GM12878 (cell line): ENCODE measurements around the gene AFG1L. TPM values are rescaled to one million over a fixed set of nuclear protein-coding genes. Genes with fewer than 3 reads are reported as not detected.

Source experiments
- ATAC-seq: fragments of 200-7000 bp; cut with Tn5 transposase; 3 replicates; pipeline ENCODE4 v1.9.1; 2020; ENCODE audit warnings: mild to moderate bottlenecking, moderate library complexity
- BruUV-seq: library from RNA; stranded (reverse); fragments of 400-500 nt; replicated peaks from 2 replicates; lab custom pipeline; 2021; lab: Mats Ljungman, UMichigan
- CTCF ChIA-PET: fragments of 300-600 bp; sonication (Branson Sonifier 250); formaldehyde crosslinking; extraction: SDS; loops from one replicate; lab custom pipeline; 2021; ENCODE audit warnings: inconsistent platforms; lab: Yijun Ruan, JAX
- POLR2A ChIA-PET: fragments of 350-600 bp; formaldehyde crosslinking; extraction: SDS; loops from one replicate; lab custom pipeline; 2021; ENCODE audit warnings: inconsistent platforms; lab: Charles Lee
- RAD21 ChIA-PET: fragments of 300-600 bp; sonication (Branson Sonifier 250); formaldehyde crosslinking; loops from one replicate; lab custom pipeline; 2023; ENCODE audit warnings: antibody characterized with exemption; ENCODE audit not compliant: unreplicated experiment; lab: Charles Lee
- SMC1A ChIA-PET: fragments of 300-600 bp; sonication (Branson Sonifier 250); formaldehyde crosslinking; loops from one replicate; lab custom pipeline; 2023; ENCODE audit not compliant: unreplicated experiment, uncharacterized antibody; lab: Charles Lee
- DNase-seq: peaks from one replicate; pipeline ENCODE4 v3.0.0-alpha.2; 2011; ENCODE audit warnings: low read depth, low spot score
- FAIRE-seq: peaks from 3 replicates; lab custom pipeline; 2011; peaks lifted over from hg19 to GRCh38; lab: Jason Lieb, UNC
- H2AFZ ChIP-seq: 2 replicates; pipeline ENCODE4 v1.6.0; 2011; ENCODE audit warnings: low read depth, low read length, control low read depth; ENCODE audit not compliant: control insufficient read depth
- H3K27ac ChIP-seq: 2 replicates; pipeline ENCODE4 v1.5.1; 2011; ENCODE audit warnings: control low read depth; ENCODE audit not compliant: control insufficient read depth, insufficient read depth
- H3K27me3 ChIP-seq, 2 experiments: replicated peaks in 1 of 2; 2 replicates each; pipeline versions ENCODE4 v1.6.0 to v1.6.1; 2011; ENCODE audit warnings: low read length in 1 of 2; ENCODE audit not compliant: control insufficient read depth in 2 of 2, insufficient read depth in 2 of 2
- H3K36me3 ChIP-seq, 2 experiments: 2 replicates each; pipeline ENCODE4 v1.5.1; 2011; ENCODE audit warnings: low read length in 1 of 2; ENCODE audit not compliant: control insufficient read depth in 2 of 2, insufficient read depth in 2 of 2
- H3K4me1 ChIP-seq: 2 replicates; pipeline ENCODE4 v1.6.1; 2011; ENCODE audit warnings: mild to moderate bottlenecking, low read length, moderate library complexity, mixed read lengths; ENCODE audit not compliant: control insufficient read depth, insufficient read depth
- H3K4me2 ChIP-seq: 2 replicates; pipeline ENCODE4 v1.6.0; 2011; ENCODE audit warnings: control low read depth; ENCODE audit not compliant: control insufficient read depth, insufficient read depth
- H3K4me3 ChIP-seq: fragments of 200-600 bp; sonication (generic); 2 replicates; pipeline ENCODE4 v1.5.1; 2016
- H3K79me2 ChIP-seq: 2 replicates; pipeline ENCODE4 v1.6.0; 2011; ENCODE audit warnings: low read length; ENCODE audit not compliant: control insufficient read depth, insufficient read depth
- H3K9ac ChIP-seq: 2 replicates; pipeline ENCODE4 v1.8.0; 2011; ENCODE audit warnings: low read length, control low read depth, mixed read lengths; ENCODE audit not compliant: control insufficient read depth, insufficient read depth
- H3K9me3 ChIP-seq: replicated peaks from 3 replicates; pipeline ENCODE4 v1.5.1; 2011; ENCODE audit warnings: mild to moderate bottlenecking, low read length; ENCODE audit not compliant: control insufficient read depth, insufficient read depth
- H4K20me1 ChIP-seq: 2 replicates; pipeline ENCODE4 v1.6.0; 2011; ENCODE audit not compliant: control insufficient read depth, insufficient read depth
- ATF7 ChIP-seq: fragments of 450-650 bp; IDR thresholded peaks from 2 replicates; pipeline ENCODE4 v1.6.1; 2016; ENCODE audit warnings: low read depth, mild to moderate bottlenecking
- BCL11A ChIP-seq: IDR thresholded peaks from 2 replicates; pipeline ENCODE4 v1.6.1; 2011; ENCODE audit warnings: low read depth, low read length
- CHD1 ChIP-seq: IDR thresholded peaks from 2 replicates; pipeline ENCODE4 v1.6.1; 2012; ENCODE audit warnings: low read depth, low read length, improper control_type of control experiment
- CREB1 ChIP-seq: IDR thresholded peaks from 2 replicates; pipeline ENCODE4 v1.6.1; 2012; ENCODE audit warnings: low read depth, mild to moderate bottlenecking, inconsistent platforms
- DPF2 ChIP-seq: fragments of 450-650 bp; IDR thresholded peaks from 2 replicates; pipeline ENCODE4 v1.6.1; 2017; ENCODE audit warnings: mild to moderate bottlenecking
- HDAC6 ChIP-seq: fragments of 200-600 bp; sonication (generic); IDR thresholded peaks from one replicate; pipeline ENCODE4 v1.8.0; 2017; ENCODE audit warnings: antibody characterized with exemption; ENCODE audit not compliant: unreplicated experiment
- IRF4 ChIP-seq: IDR thresholded peaks from 2 replicates; pipeline ENCODE4 v1.6.1; 2011; ENCODE audit warnings: low read depth, low read length
- MTA2 ChIP-seq: fragments of 450-650 bp; IDR thresholded peaks from 2 replicates; pipeline ENCODE4 v1.6.1; 2016; ENCODE audit warnings: low read depth, mild to moderate bottlenecking, moderate library complexity
- MYC ChIP-seq: IDR thresholded peaks from 2 replicates; pipeline ENCODE4 v1.6.1; 2011; ENCODE audit warnings: mild to moderate bottlenecking, low read length, moderate library complexity, inconsistent platforms; ENCODE audit not compliant: insufficient read depth, insufficient replicate concordance, insufficient read length, severe bottlenecking
- NFIC ChIP-seq: IDR thresholded peaks from 2 replicates; pipeline ENCODE4 v1.6.1; 2012; ENCODE audit warnings: low read depth, mild to moderate bottlenecking, inconsistent platforms, low read length, moderate library complexity
- NFXL1 ChIP-seq: fragments of 450-650 bp; IDR thresholded peaks from 2 replicates; pipeline ENCODE4 v1.6.1; 2017; ENCODE audit warnings: antibody characterized with exemption, mild to moderate bottlenecking, borderline replicate concordance
- NFYB ChIP-seq: IDR thresholded peaks from 2 replicates; pipeline ENCODE4 v1.6.1; 2011; ENCODE audit warnings: low read depth, mild to moderate bottlenecking, low read length, improper control_type of control experiment, moderate library complexity; ENCODE audit not compliant: insufficient read depth
- RBBP5 ChIP-seq: fragments of 200-600 bp; sonication (generic); conservative IDR thresholded peaks from 2 replicates; pipeline ENCODE4 v1.6.1; 2016
- TCF3 ChIP-seq: IDR thresholded peaks from 2 replicates; pipeline ENCODE4 v1.6.1; 2012; ENCODE audit warnings: low read depth, mild to moderate bottlenecking, low read length, borderline replicate concordance; ENCODE audit not compliant: insufficient read depth
- ZNF217 ChIP-seq: fragments of 450-650 bp; IDR thresholded peaks from 2 replicates; pipeline ENCODE4 v1.6.1; 2017; ENCODE audit warnings: antibody characterized with exemption, mild to moderate bottlenecking
- ZNF622 ChIP-seq: fragments of 450-650 bp; IDR thresholded peaks from 2 replicates; pipeline ENCODE4 v1.6.1; 2017; ENCODE audit warnings: mild to moderate bottlenecking, inconsistent platforms
- WGBS: methylation state at CpG from one replicate; pipeline ENCODE4 v1.1.6; 2016; ENCODE audit warnings: low lambda C conversion rate; ENCODE audit not compliant: insufficient replicate concordance, insufficient coverage; ENCODE audit errors: missing lambda C conversion rate; 5-methylcytosine and 5-hydroxymethylcytosine counted together
- in situ Hi-C: fragments of 300-500 bp; cut with MboI; formaldehyde crosslinking; loops from 9 replicates; pipeline ENCODE4 v1.14.3; 2018; ENCODE audit warnings: mixed read lengths
- intact Hi-C: fragments of 100-400 bp; cut with micrococcal nuclease; formaldehyde crosslinking; loops from one replicate; pipeline ENCODE4 v1.14.2; 2022; ENCODE audit not compliant: unreplicated experiment
- polyA plus RNA-seq, 11 experiments: library from polyadenylated mRNA; depleted of rRNA in 4 of 11; unstranded in 6 of 11; stranded (reverse) in 5 of 11; fragments of >200 nt; fragmentation: Nextera tagmentation in 4 of 11; fragmentation: Illumina TruSeq in 1 of 11; extraction: Ambion mirVana in 4 of 11; extraction: Trizol in 1 of 11; gene quantifications; 1 replicate in 1 of 11; 2 replicates in 10 of 11; pipeline versions ENCODE4 v1.2.1 to v1.2.3, GENCODE V29; 2011 to 2016; ENCODE audit warnings: inconsistent platforms in 2 of 11, missing spikeins in 2 of 11, low read depth in 1 of 11
- total RNA-seq, 4 experiments: library from RNA; depleted of rRNA in 3 of 4; stranded (reverse); fragments of >200 nt in 3 of 4; fragmentation: Illumina TruSeq in 1 of 4; extraction: Trizol in 1 of 4; gene quantifications; 2 replicates each; pipeline versions ENCODE4 v1.2.1 to v1.2.3, GENCODE V29; 2013 to 2021
- TF ChIP-seq, protein P1 (sequence below): fragments of 150-350 bp; IDR thresholded peaks from 2 replicates; pipeline ENCODE4 v1.6.1; 2016; ENCODE audit warnings: low read depth, low read length
- TF ChIP-seq, protein P2 (sequence below): IDR thresholded peaks from 2 replicates; pipeline ENCODE4 v1.6.1; 2012; ENCODE audit warnings: low read depth, low read length, improper control_type of control experiment
- TF ChIP-seq, protein P3 (sequence below): fragments of 150-350 bp; IDR thresholded peaks from 2 replicates; pipeline ENCODE4 v1.6.1; 2014; ENCODE audit warnings: mild to moderate bottlenecking, low read depth, low read length

The AFG1L gene
- total and polyA plus RNA-seq, 10 of the 15 experiments (the other 5 are each of a cell fraction or from before 2014, with no cell fraction given), result 2.3 to 9.0 (median 4.3) TPM

DNA sequence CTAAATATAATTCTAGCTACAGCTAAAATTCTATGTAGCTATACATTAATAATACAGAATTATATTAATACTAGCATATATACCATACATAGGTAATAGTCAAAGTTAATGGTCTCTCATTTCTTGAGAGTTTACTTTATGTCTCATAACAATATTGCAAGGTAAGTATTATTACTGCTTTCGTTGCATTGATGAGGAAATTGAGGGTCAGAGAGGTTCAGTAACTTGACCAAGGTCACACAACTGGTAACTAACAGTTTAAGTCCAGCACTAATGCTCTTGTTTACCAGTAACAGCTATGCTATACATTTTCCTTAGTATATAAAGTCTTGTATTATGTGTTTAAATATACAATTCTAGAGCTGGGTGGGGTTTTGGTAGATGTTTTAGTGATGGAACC lies 67.6 kb downstream of the AFG1L start:
- Histone ChIP-seq H3K79me2 (no peaks in the 10 kb centered on the region), H3K9ac (no peak overlapping the region), H3K4me3 (no peak overlapping the region), H3K36me3 (no peaks in the 10 kb centered on the region), H3K27me3 (no peaks in the 10 kb centered on the region), H2AFZ (no peak overlapping the region), H3K9me3 (no peaks in the 10 kb centered on the region), H3K4me2 (no peak overlapping the region), H3K27ac (no peak overlapping the region), H3K4me1 (no peaks in the 10 kb centered on the region), H4K20me1 (no peaks in the 10 kb centered on the region)
- no TSS peak for BruUV-seq
- CTCF ChIA-PET, result interaction anchor here (1.0 to 2.1 kb wide), 4 partner anchors 99 to 130 kb away, joined by 3 to 8 read pairs (median 4); partner anchors contain the start of gene SNX3
- whole genome bisulfite sequencing, result 79% methylated on average over 1 of the region's 1 CpG
- RAD21 ChIA-PET, result interaction anchor here (0.8 to 2.5 kb wide), 4 partner anchors 12 to 248 kb away, joined by 3 to 10 read pairs (median 3); no protein-coding TSS in a partner anchor
- SMC1A ChIA-PET, result interaction anchor here (0.7 to 2.3 kb wide), 4 partner anchors 16 to 187 kb away, joined by 3 to 5 read pairs (median 3); no protein-coding TSS in a partner anchor
- intact Hi-C loops, result no loop called here
- no peak for FAIRE-seq
- TF ChIP-seq ZNF217 (no peak), IRF4 (no peak), CREB1 (no peak), NFXL1 (no peak), ATF7 (no peak), TCF3 (no peak), RBBP5 (no peak), CHD1 (no peak), NFIC (no peak), MTA2 (no peak), ZNF622 (no peak), MYC (no peak), BCL11A (no peak), DPF2 (no peak), HDAC6 (no peak), NFYB (no peak)
- TF ChIP-seq, protein P1, sequence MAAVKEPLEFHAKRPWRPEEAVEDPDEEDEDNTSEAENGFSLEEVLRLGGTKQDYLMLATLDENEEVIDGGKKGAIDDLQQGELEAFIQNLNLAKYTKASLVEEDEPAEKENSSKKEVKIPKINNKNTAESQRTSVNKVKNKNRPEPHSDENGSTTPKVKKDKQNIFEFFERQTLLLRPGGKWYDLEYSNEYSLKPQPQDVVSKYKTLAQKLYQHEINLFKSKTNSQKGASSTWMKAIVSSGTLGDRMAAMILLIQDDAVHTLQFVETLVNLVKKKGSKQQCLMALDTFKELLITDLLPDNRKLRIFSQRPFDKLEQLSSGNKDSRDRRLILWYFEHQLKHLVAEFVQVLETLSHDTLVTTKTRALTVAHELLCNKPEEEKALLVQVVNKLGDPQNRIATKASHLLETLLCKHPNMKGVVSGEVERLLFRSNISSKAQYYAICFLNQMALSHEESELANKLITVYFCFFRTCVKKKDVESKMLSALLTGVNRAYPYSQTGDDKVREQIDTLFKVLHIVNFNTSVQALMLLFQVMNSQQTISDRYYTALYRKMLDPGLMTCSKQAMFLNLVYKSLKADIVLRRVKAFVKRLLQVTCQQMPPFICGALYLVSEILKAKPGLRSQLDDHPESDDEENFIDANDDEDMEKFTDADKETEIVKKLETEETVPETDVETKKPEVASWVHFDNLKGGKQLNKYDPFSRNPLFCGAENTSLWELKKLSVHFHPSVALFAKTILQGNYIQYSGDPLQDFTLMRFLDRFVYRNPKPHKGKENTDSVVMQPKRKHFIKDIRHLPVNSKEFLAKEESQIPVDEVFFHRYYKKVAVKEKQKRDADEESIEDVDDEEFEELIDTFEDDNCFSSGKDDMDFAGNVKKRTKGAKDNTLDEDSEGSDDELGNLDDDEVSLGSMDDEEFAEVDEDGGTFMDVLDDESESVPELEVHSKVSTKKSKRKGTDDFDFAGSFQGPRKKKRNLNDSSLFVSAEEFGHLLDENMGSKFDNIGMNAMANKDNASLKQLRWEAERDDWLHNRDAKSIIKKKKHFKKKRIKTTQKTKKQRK, result no peak
- TF ChIP-seq, protein P2, sequence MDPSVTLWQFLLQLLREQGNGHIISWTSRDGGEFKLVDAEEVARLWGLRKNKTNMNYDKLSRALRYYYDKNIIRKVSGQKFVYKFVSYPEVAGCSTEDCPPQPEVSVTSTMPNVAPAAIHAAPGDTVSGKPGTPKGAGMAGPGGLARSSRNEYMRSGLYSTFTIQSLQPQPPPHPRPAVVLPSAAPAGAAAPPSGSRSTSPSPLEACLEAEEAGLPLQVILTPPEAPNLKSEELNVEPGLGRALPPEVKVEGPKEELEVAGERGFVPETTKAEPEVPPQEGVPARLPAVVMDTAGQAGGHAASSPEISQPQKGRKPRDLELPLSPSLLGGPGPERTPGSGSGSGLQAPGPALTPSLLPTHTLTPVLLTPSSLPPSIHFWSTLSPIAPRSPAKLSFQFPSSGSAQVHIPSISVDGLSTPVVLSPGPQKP, result no peak
- TF ChIP-seq, protein P3, sequence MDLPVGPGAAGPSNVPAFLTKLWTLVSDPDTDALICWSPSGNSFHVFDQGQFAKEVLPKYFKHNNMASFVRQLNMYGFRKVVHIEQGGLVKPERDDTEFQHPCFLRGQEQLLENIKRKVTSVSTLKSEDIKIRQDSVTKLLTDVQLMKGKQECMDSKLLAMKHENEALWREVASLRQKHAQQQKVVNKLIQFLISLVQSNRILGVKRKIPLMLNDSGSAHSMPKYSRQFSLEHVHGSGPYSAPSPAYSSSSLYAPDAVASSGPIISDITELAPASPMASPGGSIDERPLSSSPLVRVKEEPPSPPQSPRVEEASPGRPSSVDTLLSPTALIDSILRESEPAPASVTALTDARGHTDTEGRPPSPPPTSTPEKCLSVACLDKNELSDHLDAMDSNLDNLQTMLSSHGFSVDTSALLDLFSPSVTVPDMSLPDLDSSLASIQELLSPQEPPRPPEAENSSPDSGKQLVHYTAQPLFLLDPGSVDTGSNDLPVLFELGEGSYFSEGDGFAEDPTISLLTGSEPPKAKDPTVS, result no peak
- in situ Hi-C loops, result no loop called here
- ATAC-seq, result no peak
- POLR2A ChIA-PET, result no interaction called here
- no peak for DNase-seq
